H9 (cell line): ENCODE measurements around the gene TSPEAR. TPM values are rescaled to one million over a fixed set of nuclear protein-coding genes. Genes with fewer than 3 reads are reported as not detected.

Experiments used
- DNase-seq: peaks from one replicate; pipeline ENCODE4 v3.0.0-alpha.2; 2017
- H2AFZ ChIP-seq: one replicate; pipeline ENCODE4 v1.6.1; 2013; ENCODE audit warnings: mild to moderate bottlenecking, low read length, control low read depth, moderate library complexity
- H2AK5ac ChIP-seq: 2 replicates; pipeline ENCODE4 v1.6.1; 2013; ENCODE audit warnings: low read length, control low read depth, mixed read lengths; ENCODE audit not compliant: insufficient read length
- H2BK120ac ChIP-seq: one replicate; pipeline ENCODE4 v1.6.1; 2013; ENCODE audit warnings: low read depth, mild to moderate bottlenecking, low read length, control low read depth, inconsistent platforms; ENCODE audit not compliant: poor library complexity, severe bottlenecking
- H2BK12ac ChIP-seq: 2 replicates; pipeline ENCODE4 v1.6.1; 2013; ENCODE audit warnings: low read length, control low read depth, mixed read lengths, low read depth; ENCODE audit not compliant: insufficient read length
- H2BK15ac ChIP-seq: 2 replicates; pipeline ENCODE4 v1.6.1; 2013; ENCODE audit warnings: low read depth, low read length, control low read depth
- H2BK20ac ChIP-seq: one replicate; pipeline ENCODE4 v1.6.1; 2013; ENCODE audit warnings: low read depth, mild to moderate bottlenecking, low read length, control low read depth, inconsistent platforms; ENCODE audit not compliant: poor library complexity, severe bottlenecking
- H2BK5ac ChIP-seq: 2 replicates; pipeline ENCODE4 v1.6.1; 2013; ENCODE audit warnings: low read length, control low read depth, mixed read lengths; ENCODE audit not compliant: insufficient read length
- H3K14ac ChIP-seq: 2 replicates; pipeline ENCODE4 v1.6.1; 2013; ENCODE audit warnings: low read length, control low read depth; ENCODE audit not compliant: insufficient read depth
- H3K18ac ChIP-seq: 2 replicates; pipeline ENCODE4 v1.6.1; 2013; ENCODE audit warnings: low read depth, mild to moderate bottlenecking, mixed read lengths, low read length, control low read depth; ENCODE audit not compliant: insufficient read length
- H3K23ac ChIP-seq: 2 replicates; pipeline ENCODE4 v1.6.1; 2013; ENCODE audit warnings: low read length, control low read depth, mixed read lengths, low read depth; ENCODE audit not compliant: insufficient read length
- H3K23me2 ChIP-seq: 2 replicates; pipeline ENCODE4 v1.6.1; 2013; ENCODE audit warnings: low read depth, mild to moderate bottlenecking, mixed read lengths, low read length, control low read depth; ENCODE audit not compliant: insufficient read length, poor library complexity, severe bottlenecking
- H3K27ac ChIP-seq: 2 replicates; pipeline ENCODE4 v1.5.1; 2013; ENCODE audit warnings: low read length, control low read depth, mixed read lengths, low read depth; ENCODE audit not compliant: insufficient read length
- H3K27me3 ChIP-seq: 2 replicates; pipeline ENCODE4 v1.6.1; 2013; ENCODE audit warnings: low read length, control low read depth, inconsistent platforms; ENCODE audit not compliant: insufficient read depth
- H3K4ac ChIP-seq: 2 replicates; pipeline ENCODE4 v1.6.1; 2013; ENCODE audit warnings: low read depth, mild to moderate bottlenecking, control low read depth, inconsistent platforms, low read length, moderate library complexity
- H3K4me1 ChIP-seq: 2 replicates; pipeline ENCODE4 v1.6.1; 2013; ENCODE audit warnings: low read length, control low read depth, inconsistent platforms; ENCODE audit not compliant: insufficient read depth
- H3K4me2 ChIP-seq: 2 replicates; pipeline ENCODE4 v1.6.1; 2013; ENCODE audit warnings: low read length, control low read depth, mixed read lengths; ENCODE audit not compliant: insufficient read length, insufficient read depth
- H3K56ac ChIP-seq: 2 replicates; pipeline ENCODE4 v1.6.1; 2013; ENCODE audit warnings: low read depth, mild to moderate bottlenecking, mixed read lengths, low read length, control low read depth; ENCODE audit not compliant: insufficient read length
- H3K79me1 ChIP-seq: 2 replicates; pipeline ENCODE4 v1.6.1; 2013; ENCODE audit warnings: low read depth, mild to moderate bottlenecking, moderate library complexity, low read length, control low read depth, inconsistent platforms; ENCODE audit not compliant: insufficient read depth, poor library complexity, severe bottlenecking
- H3K79me2 ChIP-seq: 2 replicates; pipeline ENCODE4 v1.6.1; 2013; ENCODE audit warnings: low read length, control low read depth, inconsistent platforms; ENCODE audit not compliant: insufficient read depth
- H3K9ac ChIP-seq: 2 replicates; pipeline ENCODE4 v1.6.1; 2013; ENCODE audit warnings: low read length, control low read depth, mixed read lengths; ENCODE audit not compliant: insufficient read length; ENCODE audit errors: extremely low read depth
- H3K9me3 ChIP-seq: one replicate; pipeline ENCODE4 v1.6.1; 2013; ENCODE audit warnings: low read depth, low read length, inconsistent platforms; ENCODE audit not compliant: control insufficient read depth
- H3T11ph ChIP-seq: one replicate; pipeline ENCODE4 v1.6.1; 2013; ENCODE audit warnings: mild to moderate bottlenecking, low read length, control low read depth, inconsistent platforms
- H4K20me1 ChIP-seq: one replicate; pipeline ENCODE4 v1.6.1; 2013; ENCODE audit not compliant: control insufficient read depth, insufficient read length, insufficient read depth
- H4K5ac ChIP-seq: 2 replicates; pipeline ENCODE4 v1.6.1; 2013; ENCODE audit warnings: low read depth, mild to moderate bottlenecking, mixed read lengths, low read length, control low read depth; ENCODE audit not compliant: insufficient read length
- H4K8ac ChIP-seq: replicated peaks from 2 replicates; pipeline ENCODE4 v1.6.1; 2013; ENCODE audit warnings: low read length, control low read depth, mixed read lengths, low read depth; ENCODE audit not compliant: insufficient read length
- H4K91ac ChIP-seq: 2 replicates; pipeline ENCODE4 v1.6.1; 2013; ENCODE audit warnings: low read depth, mild to moderate bottlenecking, moderate library complexity, mixed read lengths, low read length, control low read depth; ENCODE audit not compliant: insufficient read length
- H3K27ac Mint-ChIP-seq, 3 experiments: 2 replicates in 2 of 3; 3 replicates in 1 of 3; pipeline ENCODE4 v1.8.0; 2020 to 2021; ENCODE audit warnings: mixed read lengths in 3 of 3, mild to moderate bottlenecking in 1 of 3, moderate library complexity in 1 of 3
- H3K27me3 Mint-ChIP-seq: 2 replicates; pipeline ENCODE4 v1.8.0; 2021; ENCODE audit warnings: low read depth, mild to moderate bottlenecking, moderate library complexity, mixed read lengths
- H3K36me3 Mint-ChIP-seq, 3 experiments: 2 replicates in 2 of 3; 3 replicates in 1 of 3; pipeline ENCODE4 v1.8.0; 2020 to 2021; ENCODE audit warnings: low read depth in 3 of 3, mixed read lengths in 3 of 3; ENCODE audit not compliant: insufficient read depth in 1 of 3
- H3K4me1 Mint-ChIP-seq, 2 experiments: 2 replicates each; pipeline ENCODE4 v1.8.0; 2020; ENCODE audit warnings: mixed read lengths in 2 of 2
- H3K4me3 Mint-ChIP-seq, 2 experiments: 2 replicates in 1 of 2; 3 replicates in 1 of 2; pipeline ENCODE4 v1.8.0; 2020 to 2021; ENCODE audit warnings: mild to moderate bottlenecking in 2 of 2, mixed read lengths in 2 of 2, moderate library complexity in 1 of 2
- H3K9me3 Mint-ChIP-seq, 2 experiments: 2 replicates in 1 of 2; 3 replicates in 1 of 2; pipeline ENCODE4 v1.8.0; 2020; ENCODE audit warnings: mild to moderate bottlenecking in 2 of 2, mixed read lengths in 2 of 2, moderate library complexity in 1 of 2
- CTCF ChIP-seq: fragments of 200-600 bp; sonication (generic); conservative IDR thresholded peaks from 3 replicates; pipeline ENCODE4 v1.8.0; 2021; ENCODE audit warnings: antibody characterized with exemption, mild to moderate bottlenecking
- WGBS: extraction: QIAGEN DNeasy Blood & Tissue Kit; methylation state at CpG from one replicate; pipeline ENCODE4 v1.1.7; 2013; ENCODE audit warnings: missing lambda C conversion rate, low lambda C conversion rate, mixed read lengths; ENCODE audit not compliant: insufficient read length; ENCODE audit errors: extremely low coverage; 5-methylcytosine and 5-hydroxymethylcytosine counted together
- total RNA-seq: library from RNA; stranded (reverse); gene quantifications from 2 replicates; pipeline ENCODE4 v1.2.1, GENCODE V29; 2021

TSPEAR gene
- total RNA-seq, 1 experiment from 2014 or later = 1.3 TPM

GRCh38 chr21:44450402-44450801, 261.0 kb downstream of the TSPEAR start:
- no peak for TF ChIP-seq CTCF
- Histone ChIP-seq H4K5ac (no peak overlapping the region), H4K20me1 (no peaks in the 10 kb centered on the region), H2BK20ac (no peak overlapping the region), H2BK12ac (no peak overlapping the region), H4K91ac (no peak overlapping the region), H2BK15ac (no peak overlapping the region), H4K8ac (no peak overlapping the region), H3K79me2 (no peaks in the 10 kb centered on the region), H3K9me3 (no peaks in the 10 kb centered on the region), H2BK120ac (no peak overlapping the region), H3K27me3 (no peaks in the 10 kb centered on the region), H3K14ac (no peak overlapping the region), H3K79me1 (no peaks in the 10 kb centered on the region), H3T11ph (no peak overlapping the region), H3K9ac (no peak overlapping the region), H3K4me1 (no peaks in the 10 kb centered on the region), H3K27ac (no peak overlapping the region), H2AFZ (no peak overlapping the region), H2AK5ac (no peak overlapping the region), H3K18ac (no peak overlapping the region), H3K23ac (no peak overlapping the region), H3K56ac (no peak overlapping the region), H3K4ac (no peak overlapping the region), H2BK5ac (no peak overlapping the region), H3K4me2 (no peak overlapping the region), H3K23me2 (peaks cover 2% of the 10 kb centered on the region)
- peaks cover 32% of the 10 kb centered on the region for H3K27me3 Mint-ChIP-seq
- DNase-seq = peak; percentile 23
- peaks cover 4 to 11% of the 10 kb centered on the region in 2 experiments; a peak in 2 of 4 replicates for H3K4me1 Mint-ChIP-seq
- H3K27ac Mint-ChIP-seq = no peak overlapping the region; a peak in 1 of 7 replicates
- WGBS = no CpG with 5 or more reads among the region's 14 CpGs
- H3K4me3 Mint-ChIP-seq = no peak overlapping the region
- no peaks in the 10 kb centered on the region; a peak in 1 of 5 replicates for H3K9me3 Mint-ChIP-seq
- H3K36me3 Mint-ChIP-seq = no peaks in the 10 kb centered on the region
